ENCODE results near the gene VCL.

The VCL gene

GRCh38 chr10:74160013-74160412 is 162.1 kb downstream of the VCL start:
- DNase-seq, result no peak

GRCh38 chr10:74163319-74164068 is 165.6 kb downstream of the VCL start:
- no peak for DNase-seq

- peak; percentile 62 for DNase-seq
These were observed 167.0 kb downstream of the VCL start for GRCh38 chr10:74164716-74165529.

GRCh38 chr10:74165530-74165901 is 167.6 kb downstream of the VCL start:
- peak; percentile 58 for DNase-seq

GRCh38 chr10:74167443-74167842 is 169.5 kb downstream of the VCL start:
- DNase-seq, result no peak
